Measurements from ENCODE around the gene NPC2. TPM values are rescaled to one million over a fixed set of nuclear protein-coding genes. Genes with fewer than 3 reads are reported as not detected.
A peak's percentile ranks its signal among the peaks of the same experiment; 100 is the strongest.
"Not testable (repeated sequence)": the region's sequence is repeated elsewhere in the genome, so short reads cannot be mapped to it uniquely, and the experiment has no call there.

Gene NPC2
- total RNA-seq, 1 donor from 2014 or later: 177 TPM

DNA sequence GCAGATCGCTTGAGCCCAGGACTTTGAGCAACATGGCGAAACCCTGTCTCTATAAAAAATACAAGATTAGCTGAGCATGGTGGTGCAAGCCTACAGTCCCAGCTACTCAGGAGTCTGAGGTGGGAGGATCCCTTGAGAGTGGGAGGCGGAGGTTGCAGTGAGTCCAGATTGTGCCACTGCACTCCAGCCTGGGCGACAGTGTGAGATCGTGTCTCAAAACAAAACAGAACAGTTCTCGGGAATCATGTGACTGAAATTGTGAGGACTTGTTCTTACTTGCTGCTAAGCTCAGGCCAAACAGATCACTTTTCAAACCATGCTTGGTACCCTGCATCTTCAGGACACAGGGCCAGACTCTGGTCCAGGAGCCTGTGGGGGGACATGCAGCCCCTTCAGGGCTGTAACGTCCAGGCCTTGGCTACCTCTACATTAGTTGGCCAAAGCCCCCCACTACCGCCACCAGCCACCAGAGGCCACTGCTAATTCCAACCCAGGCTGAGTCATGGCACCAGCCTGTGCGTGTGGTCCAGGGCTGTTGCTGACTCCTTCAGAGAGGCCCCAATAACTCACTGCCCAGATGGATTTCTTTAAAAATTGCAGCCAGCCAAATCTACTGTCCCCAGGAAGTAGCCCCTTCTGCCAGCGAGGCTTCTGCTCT lies 33.7 kb downstream of the NPC2 start:
- DNase-seq (ENCODE audit: low spot score, unreplicated experiment): peak; percentile 16
- Mint-ChIP-seq H3K27ac (no peak overlapping the region), H3K4me3 (ENCODE audit: low read depth) (no peak overlapping the region), H3K9me3 (ENCODE audit: low read depth) (peaks cover 4% of the 10 kb centered on the region), H3K36me3 (ENCODE audit: insufficient read depth) (peaks cover 5% of the 10 kb centered on the region), H3K4me1 (ENCODE audit: low read depth) (no peaks in the 10 kb centered on the region), H3K27me3 (peaks cover 7% of the 10 kb centered on the region)
- TF ChIP-seq, protein P1, sequence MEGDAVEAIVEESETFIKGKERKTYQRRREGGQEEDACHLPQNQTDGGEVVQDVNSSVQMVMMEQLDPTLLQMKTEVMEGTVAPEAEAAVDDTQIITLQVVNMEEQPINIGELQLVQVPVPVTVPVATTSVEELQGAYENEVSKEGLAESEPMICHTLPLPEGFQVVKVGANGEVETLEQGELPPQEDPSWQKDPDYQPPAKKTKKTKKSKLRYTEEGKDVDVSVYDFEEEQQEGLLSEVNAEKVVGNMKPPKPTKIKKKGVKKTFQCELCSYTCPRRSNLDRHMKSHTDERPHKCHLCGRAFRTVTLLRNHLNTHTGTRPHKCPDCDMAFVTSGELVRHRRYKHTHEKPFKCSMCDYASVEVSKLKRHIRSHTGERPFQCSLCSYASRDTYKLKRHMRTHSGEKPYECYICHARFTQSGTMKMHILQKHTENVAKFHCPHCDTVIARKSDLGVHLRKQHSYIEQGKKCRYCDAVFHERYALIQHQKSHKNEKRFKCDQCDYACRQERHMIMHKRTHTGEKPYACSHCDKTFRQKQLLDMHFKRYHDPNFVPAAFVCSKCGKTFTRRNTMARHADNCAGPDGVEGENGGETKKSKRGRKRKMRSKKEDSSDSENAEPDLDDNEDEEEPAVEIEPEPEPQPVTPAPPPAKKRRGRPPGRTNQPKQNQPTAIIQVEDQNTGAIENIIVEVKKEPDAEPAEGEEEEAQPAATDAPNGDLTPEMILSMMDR (IDR thresholded peaks at IDR 0.05; ENCODE audit: unreplicated experiment): peak; percentile 59

DNA sequence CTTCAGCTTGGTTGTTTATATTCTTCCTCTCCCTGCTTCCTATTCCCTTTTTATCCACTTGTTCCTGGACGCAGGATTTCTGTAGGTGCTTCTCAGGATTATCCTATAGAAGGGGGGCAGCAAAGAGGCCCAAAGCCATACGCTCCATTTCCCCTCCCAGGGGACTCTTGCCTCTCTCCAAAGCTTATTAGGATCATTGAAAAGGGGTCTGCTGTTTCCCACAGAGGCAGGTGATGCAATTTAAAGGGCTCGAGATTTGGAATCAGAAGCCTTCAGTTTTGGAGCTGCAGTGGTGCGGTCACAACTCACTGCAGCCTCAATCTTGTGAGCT lies 35.6 kb downstream of the NPC2 start:
- H3K4me3 Mint-ChIP-seq (ENCODE audit: low read depth): no peak overlapping the region
- H3K36me3 Mint-ChIP-seq (ENCODE audit: insufficient read depth): peaks cover 6% of the 10 kb centered on the region
- H3K27ac Mint-ChIP-seq: peak overlapping the region; percentile 67

DNA sequence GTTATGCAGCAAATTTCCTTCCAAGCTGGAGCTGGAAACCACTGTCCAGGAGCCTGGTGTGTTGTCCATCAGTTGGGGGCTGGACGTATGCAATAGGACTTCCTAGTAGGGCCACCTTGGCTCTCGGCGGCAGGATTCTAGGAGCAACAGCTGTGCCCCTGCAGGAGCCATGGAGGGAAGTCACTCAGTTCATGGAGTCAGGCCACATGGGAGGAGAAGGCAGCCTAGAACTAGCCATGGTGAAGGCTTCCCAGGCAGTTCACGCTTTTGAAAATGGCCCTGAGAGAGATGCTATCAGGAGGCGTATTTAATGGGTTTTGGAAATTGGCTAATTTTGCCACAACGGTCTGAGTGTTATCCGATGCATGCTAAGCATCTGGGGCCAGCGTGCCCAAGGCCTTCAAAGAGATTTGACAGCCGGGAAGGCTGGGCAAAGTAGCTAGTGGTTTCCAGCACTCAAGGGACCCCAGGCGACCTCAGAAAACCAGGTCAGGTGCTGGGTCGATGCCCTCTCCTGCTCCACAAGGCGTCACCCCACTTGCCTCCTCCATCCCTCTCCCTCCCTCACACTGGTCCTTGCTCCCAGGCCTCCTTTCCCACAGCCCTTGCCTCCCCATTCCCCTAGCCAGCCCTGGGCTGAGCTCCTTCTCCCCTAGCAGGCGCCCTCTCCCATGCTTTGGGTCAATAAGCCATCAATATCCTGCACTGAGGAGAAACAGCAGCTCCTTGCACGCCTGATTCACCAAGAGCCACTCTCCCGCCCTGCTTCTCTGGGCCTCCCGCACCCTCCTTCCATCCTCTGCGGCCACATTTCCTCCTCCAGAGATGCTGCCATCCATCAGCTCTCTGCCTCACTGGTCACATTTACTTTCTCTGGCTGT lies 36.2 kb downstream of the NPC2 start:
- Mint-ChIP-seq H3K36me3 (ENCODE audit: insufficient read depth) (peaks cover 6% of the 10 kb centered on the region), H3K4me1 (ENCODE audit: low read depth) (no peaks in the 10 kb centered on the region), H3K4me3 (ENCODE audit: low read depth) (no peak overlapping the region), H3K9me3 (ENCODE audit: low read depth) (peaks cover 9% of the 10 kb centered on the region), H3K27me3 (peaks cover 7% of the 10 kb centered on the region), H3K27ac (peak overlapping the region; percentile 67)
- DNase-seq (ENCODE audit: low spot score, unreplicated experiment): no peak
- TF ChIP-seq, protein P1 (IDR thresholded peaks at IDR 0.05; ENCODE audit: unreplicated experiment): no peak

More for the DNA sequence above, 35.6 kb downstream of the NPC2 start:
- no peak for DNase-seq (ENCODE audit: low spot score, unreplicated experiment)
- no peaks in the 10 kb centered on the region for H3K4me1 Mint-ChIP-seq (ENCODE audit: low read depth)
- TF ChIP-seq, protein P1 (IDR thresholded peaks at IDR 0.05; ENCODE audit: unreplicated experiment): no peak
- H3K9me3 Mint-ChIP-seq (ENCODE audit: low read depth): peaks cover 9% of the 10 kb centered on the region
- peaks cover 7% of the 10 kb centered on the region for H3K27me3 Mint-ChIP-seq

DNA sequence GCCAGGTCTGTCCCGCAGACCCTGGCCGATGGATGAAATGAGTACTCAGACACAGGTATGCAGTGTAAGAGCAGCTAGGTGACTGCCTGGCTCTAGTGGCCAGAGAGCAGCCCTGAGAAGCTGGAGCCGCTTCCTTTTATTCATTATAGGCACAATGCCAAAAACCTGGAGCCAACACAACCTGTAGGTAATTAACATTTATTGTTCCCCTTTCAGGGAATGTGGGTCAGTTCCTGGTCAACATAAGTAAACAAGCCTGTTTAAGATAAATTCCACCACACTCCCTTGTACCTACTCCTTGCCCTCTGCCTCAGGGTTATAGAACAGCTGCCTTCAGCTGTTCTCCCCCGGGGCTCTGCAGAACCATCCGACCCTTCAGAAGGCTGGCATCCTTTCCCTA lies 38.7 kb downstream of the NPC2 start:
- not testable (repeated sequence) for H3K27ac Mint-ChIP-seq; DNase-seq (ENCODE audit: low spot score, unreplicated experiment); H3K4me1 Mint-ChIP-seq (ENCODE audit: low read depth); H3K4me3 Mint-ChIP-seq (ENCODE audit: low read depth); H3K36me3 Mint-ChIP-seq (ENCODE audit: insufficient read depth); H3K9me3 Mint-ChIP-seq (ENCODE audit: low read depth); H3K27me3 Mint-ChIP-seq

DNA sequence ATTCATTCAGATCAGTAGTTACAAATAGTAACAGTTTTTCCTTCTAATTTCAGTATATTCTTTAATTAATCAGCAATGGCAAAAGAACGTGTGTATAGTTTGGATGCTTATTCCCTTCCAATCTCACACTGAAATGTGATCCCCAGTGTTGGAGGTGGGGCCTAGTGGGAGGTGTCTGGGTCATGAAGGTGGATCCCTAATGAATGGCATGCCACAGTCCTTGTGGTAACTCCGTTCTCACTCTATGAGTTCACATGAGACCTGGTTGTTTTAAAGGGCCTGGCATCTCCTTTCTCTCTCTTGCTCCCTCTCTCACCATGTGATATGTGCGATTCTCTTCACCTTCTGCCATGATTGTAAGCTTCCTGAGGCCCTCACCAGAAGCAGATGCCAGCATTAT lies 48.2 kb downstream of the NPC2 start:
- DNase-seq (ENCODE audit: low spot score, unreplicated experiment): no peak
- Mint-ChIP-seq H3K36me3 (ENCODE audit: insufficient read depth) (no peaks in the 10 kb centered on the region), H3K27me3 (peaks cover 5% of the 10 kb centered on the region), H3K9me3 (ENCODE audit: low read depth) (no peaks in the 10 kb centered on the region), H3K4me1 (ENCODE audit: low read depth) (peaks cover 3% of the 10 kb centered on the region), H3K4me3 (ENCODE audit: low read depth) (no peak overlapping the region), H3K27ac (no peak overlapping the region)
- TF ChIP-seq, protein P1 (IDR thresholded peaks at IDR 0.05; ENCODE audit: unreplicated experiment): no peak
